Measurements from ENCODE around the gene TAS1R3. TPM values are rescaled to one million over a fixed set of nuclear protein-coding genes. Genes with fewer than 3 reads are reported as not detected.

TAS1R3 gene
- total RNA-seq, 2 donors from 2014 or later = 0.09 TPM; not detected in 1

DNA sequence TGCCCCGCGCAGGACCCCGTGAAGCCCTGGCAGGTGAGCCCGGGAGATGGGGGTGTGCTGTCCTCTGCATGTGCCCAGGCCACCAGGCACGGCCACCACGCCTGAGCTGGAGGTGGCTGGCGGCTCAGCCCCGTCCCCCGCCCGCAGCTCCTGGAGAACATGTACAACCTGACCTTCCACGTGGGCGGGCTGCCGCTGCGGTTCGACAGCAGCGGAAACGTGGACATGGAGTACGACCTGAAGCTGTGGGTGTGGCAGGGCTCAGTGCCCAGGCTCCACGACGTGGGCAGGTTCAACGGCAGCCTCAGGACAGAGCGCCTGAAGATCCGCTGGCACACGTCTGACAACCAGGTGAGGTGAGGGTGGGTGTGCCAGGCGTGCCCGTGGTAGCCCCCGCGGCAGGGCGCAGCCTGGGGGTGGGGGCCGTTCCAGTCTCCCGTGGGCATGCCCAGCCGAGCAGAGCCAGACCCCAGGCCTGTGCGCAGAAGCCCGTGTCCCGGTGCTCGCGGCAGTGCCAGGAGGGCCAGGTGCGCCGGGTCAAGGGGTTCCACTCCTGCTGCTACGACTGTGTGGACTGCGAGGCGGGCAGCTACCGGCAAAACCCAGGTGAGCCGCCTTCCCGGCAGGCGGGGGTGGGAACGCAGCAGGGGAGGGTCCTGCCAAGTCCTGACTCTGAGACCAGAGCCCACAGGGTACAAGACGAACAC is 1.8 kb downstream of the TAS1R3 start:
- no peak for DNase-seq (ENCODE audit: low spot score)
- intact Hi-C loops (cut with DNase I) = no loop called here

DNA sequence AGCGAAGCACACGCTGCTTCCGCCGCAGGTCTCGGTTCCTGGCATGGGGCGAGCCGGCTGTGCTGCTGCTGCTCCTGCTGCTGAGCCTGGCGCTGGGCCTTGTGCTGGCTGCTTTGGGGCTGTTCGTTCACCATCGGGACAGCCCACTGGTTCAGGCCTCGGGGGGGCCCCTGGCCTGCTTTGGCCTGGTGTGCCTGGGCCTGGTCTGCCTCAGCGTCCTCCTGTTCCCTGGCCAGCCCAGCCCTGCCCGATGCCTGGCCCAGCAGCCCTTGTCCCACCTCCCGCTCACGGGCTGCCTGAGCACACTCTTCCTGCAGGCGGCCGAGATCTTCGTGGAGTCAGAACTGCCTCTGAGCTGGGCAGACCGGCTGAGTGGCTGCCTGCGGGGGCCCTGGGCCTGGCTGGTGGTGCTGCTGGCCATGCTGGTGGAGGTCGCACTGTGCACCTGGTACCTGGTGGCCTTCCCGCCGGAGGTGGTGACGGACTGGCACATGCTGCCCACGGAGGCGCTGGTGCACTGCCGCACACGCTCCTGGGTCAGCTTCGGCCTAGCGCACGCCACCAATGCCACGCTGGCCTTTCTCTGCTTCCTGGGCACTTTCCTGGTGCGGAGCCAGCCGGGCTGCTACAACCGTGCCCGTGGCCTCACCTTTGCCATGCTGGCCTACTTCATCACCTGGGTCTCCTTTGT is 2.6 kb downstream of the TAS1R3 start:
- no peak for DNase-seq (ENCODE audit: low spot score)
- intact Hi-C loops (cut with DNase I) = no loop called here

DNA sequence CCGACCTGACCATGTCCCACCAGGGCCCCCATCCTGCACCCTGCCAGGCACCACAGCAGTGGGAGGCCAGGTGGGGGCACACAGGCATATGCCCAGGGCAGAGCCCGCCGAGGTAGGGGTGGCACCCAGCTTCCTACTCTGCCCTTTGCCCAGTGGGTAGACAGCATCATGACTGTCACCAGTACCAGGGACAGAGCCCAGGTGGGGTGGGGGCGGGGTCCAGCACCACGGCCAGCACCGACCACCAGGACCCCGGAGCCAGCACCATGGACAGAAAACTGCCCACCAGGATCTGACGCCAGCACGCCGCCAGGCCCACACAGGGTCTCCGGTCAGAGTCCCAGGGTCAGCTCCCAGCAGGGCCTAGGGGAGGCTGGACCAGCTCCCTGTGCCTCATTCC is 3.8 kb downstream of the TAS1R3 start:
- DNase-seq (ENCODE audit: low spot score) = no peak
- intact Hi-C loops (cut with DNase I) = no loop called here

DNA sequence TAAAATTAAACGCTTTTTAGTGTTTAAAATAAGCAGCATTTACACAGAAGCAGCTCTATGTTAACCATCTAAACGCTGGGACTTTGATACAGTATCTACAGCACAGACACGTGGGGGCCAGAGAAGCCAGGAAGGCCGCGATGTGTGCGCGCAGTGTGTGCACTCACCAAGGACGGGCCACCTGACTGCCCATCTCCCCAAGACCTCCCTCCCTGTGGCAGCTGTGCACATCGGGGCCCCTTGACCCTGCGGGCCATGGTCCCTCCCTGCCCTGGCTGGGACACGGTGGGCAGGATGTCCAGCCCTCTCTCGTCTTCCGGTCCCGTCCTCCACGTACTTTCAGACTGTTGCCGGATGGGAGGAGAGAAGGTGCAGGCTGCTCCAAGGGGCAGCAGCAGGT is 4.2 kb downstream of the TAS1R3 start:
- intact Hi-C loops (cut with DNase I) = no loop called here
- no peak for DNase-seq (ENCODE audit: low spot score)

DNA sequence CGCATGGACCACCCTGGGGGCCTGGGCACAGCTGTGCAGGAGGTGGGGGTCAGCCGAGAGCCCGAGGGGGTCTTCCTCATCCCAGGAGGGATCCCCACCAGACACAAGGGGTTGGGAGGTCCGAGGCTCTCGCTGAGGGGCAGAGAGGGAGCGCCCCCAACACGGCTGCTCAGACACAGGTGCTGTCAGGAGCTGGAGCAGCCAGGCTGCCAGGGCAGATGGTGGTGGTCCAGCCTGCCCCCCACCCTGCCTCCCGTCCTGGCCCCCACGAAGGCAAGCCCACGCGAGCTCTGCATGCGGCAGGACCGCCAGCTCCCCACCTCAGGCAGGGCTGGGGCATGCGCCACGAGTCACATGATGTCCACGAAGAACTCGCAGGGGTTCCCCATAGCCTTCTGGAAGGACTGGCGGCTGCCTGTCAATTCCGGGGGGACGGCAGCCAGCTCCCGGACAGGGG is 4.7 kb downstream of the TAS1R3 start:
- no peak for DNase-seq (ENCODE audit: low spot score)
- intact Hi-C loops (cut with DNase I) = no loop called here

DNA sequence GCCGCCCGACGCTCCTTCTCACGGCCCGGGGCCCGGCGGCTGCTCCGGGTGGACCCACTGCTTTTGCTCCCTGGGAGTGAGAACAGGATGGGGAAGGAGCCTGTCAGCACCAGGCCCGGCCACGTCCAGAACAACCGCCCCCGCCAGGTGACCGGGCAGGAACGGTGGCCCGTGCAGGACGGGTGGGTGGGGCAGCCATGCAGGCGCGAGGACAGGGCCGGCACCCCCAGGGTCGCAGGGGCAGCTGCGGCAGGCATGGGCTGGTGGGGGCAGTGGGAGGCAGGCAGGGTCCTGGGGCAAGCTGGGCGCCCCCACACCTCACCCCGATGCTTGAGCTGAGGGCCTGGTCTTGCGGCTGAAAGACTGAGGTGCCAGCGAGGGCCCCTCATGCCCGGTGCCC is 5.4 kb downstream of the TAS1R3 start:
- DNase-seq (ENCODE audit: low spot score) = no peak
- intact Hi-C loops (cut with DNase I) = no loop called here

DNA sequence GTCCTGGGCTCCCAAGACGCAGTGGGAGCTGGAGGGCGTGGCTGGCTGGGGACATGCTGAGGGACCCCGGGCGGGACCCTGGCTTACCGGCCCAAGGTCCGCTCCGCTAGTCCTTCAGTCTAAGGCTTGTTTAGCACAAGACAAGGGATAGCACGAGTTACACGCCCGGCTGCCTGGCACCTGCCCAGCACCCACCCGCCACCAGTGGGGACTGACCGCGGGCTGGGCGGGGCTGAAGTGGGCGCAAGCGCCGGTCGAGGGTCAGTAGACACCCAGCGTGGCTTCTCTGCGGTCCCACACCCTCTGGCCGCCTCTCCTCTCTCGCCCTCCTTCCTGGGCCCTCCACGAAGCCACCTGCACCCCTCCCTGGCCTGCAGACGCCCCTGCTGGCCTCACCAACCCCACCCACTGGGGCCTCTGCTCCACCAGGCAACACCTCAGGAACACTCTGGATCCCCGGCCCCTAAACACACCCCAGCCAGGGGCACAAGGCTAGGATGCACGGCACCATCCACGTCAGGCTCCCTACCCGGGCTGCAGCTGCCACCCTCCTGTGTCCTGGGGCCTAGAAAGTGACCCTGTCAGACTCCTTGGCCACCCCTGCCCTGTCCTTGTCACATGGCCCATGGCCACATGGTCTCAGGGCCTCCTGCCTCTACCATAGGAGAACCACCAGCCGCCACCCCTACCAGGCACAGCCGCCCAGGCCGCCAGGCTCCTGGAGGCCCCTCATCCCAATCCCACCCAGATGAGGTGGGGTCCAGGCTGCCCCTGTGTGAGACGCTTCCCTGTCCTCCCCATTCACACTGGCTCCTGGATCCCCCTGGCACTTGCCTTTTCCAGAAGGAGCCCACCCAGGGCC is 6.1 kb downstream of the TAS1R3 start:
- intact Hi-C loops (cut with DNase I) = no loop called here
- no peak for DNase-seq (ENCODE audit: low spot score)

DNA sequence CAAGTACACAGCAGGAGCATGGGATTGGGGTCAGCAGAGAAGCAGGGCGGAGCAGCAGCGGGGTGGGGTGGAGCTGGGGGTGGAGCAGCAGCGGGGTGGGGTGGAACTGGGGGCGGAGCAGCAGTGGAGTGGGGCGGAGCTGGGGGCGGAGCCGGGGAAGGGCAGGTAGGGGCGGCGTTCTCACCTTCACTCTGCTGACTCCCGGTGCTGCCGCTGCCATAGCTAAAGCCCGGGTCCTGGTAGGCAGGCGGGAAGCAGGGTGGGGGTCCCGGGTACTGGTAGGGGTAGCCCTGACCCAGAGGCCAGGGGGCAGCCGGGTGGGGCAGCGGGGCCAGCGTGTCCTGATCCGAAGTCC is 6.7 kb downstream of the TAS1R3 start:
- intact Hi-C loops (cut with DNase I) = no loop called here
- no peak for DNase-seq (ENCODE audit: low spot score)

DNA sequence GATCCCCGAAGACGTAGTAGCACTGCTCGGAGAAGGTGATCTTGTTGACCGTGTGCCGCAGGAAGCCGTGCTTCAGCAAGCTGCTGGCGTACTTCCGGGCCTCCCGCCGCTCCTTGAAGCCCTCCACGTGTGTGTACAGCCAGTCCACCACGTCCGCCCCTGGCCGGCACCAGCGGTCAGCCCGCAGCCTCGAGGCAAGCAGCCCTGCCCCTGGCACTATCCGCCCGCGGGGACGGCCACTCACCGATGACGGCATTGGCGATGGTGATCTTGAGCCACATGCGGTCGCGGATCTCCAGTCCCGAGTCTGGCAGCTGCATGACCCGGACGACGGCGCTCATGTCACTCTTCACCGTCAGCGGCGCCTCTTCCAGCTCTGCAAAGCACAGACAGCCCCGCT is 7.2 kb downstream of the TAS1R3 start:
- intact Hi-C loops (cut with DNase I) = no loop called here
- no peak for DNase-seq (ENCODE audit: low spot score)

DNA sequence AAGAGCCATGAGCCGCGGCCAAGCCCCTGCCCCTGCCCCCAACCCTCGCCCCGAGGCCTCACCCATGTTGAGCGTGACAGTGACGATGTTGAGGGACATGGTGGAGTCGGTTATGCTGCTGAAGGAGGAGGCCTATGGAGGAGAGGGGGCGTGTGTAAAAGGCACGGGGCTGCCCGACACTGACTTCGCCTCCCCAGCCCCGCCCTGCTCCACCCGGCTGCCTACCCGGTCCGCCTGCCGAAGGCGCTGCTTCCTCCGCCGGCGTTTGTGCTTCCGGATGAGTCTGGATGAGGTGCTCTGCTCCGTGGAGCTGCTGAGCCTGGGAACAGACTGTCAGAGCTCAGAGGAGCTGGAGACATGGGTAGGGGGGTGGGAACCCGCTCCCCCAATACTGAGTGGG is 9.1 kb downstream of the TAS1R3 start:
- intact Hi-C loops (cut with DNase I) = no loop called here
- no peak for DNase-seq (ENCODE audit: low spot score)

DNA sequence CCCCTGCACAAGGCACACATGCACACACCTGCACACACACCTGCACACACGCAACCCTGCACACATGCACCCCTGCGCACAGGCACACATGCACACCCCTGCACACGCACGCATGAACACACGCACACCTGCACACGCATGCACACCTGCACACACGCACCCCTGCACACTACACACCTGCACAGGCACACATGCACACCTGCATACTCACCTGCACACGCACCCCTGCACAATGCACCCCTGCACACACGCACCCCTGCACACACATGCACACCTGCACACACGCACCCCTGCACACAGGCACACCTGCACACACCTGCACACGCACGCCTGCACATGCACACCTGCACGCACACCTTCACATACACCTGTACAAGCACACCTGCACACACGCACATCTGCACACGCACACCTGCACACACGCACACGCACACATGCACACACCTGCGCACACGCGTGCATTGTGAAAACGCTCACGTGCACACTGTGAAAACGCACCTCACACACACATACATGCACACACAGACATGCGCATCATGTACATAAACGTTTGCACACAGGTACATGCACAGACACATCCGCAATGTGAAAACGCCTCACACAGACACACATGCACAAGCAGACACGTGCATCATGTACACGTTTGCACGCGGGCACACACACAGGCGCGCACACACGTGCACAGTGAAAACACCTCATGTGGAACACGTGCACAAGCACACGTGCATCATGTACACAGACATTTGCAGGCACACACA is 9.9 kb downstream of the TAS1R3 start:
- intact Hi-C loops (cut with DNase I) = no loop called here
- DNase-seq (ENCODE audit: low spot score) = no peak

DNA sequence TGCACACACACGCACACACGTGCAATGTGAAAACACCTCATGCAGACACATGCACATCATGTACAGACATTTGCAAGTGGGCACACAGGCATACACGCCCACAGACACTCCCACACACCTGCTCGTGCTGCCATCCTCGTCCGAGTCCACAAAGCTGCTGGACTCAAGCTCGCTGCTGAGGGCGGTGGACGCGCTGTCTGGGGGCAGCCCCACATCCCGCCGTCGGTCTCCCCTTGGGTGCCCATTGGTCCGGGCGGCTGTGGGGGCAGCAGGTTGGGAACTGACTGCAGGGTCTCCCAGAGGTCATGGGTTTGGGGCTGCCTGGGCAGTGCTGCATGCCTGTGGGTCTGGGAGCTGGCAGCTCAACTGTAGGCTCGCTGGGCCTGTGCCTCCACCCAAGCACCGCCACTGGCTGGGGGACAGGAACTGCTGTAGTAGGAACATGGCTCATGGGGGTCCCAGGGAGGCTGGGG is 10.5 kb downstream of the TAS1R3 start:
- DNase-seq (ENCODE audit: low spot score) = no peak
- intact Hi-C loops (cut with DNase I) = no loop called here

DNA sequence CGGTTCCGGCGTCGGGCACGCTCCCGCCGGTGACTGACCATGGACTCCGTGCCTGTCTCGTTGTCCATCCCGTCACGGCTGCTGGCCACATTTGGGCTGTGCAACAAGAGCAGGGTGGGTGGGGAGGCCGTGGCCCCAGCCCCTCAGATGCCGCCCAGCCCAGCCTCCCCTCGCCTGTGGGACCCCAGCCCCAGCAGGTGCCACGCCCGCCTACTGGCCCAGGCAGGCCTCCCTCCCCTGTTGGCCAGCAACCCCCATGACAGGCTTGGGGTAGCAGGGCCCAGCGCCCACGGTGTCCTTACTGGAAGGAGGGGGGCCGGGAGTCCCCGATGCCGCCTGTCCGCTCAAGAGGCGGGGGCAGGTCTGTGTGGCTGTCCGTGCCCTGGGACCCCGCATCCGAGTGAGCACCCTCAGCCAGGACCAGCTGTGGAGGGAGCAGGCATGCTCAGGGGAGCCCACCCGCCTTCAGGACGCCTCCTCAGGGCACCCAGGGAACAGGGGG is 11.0 kb downstream of the TAS1R3 start:
- no peak for DNase-seq (ENCODE audit: low spot score)
- intact Hi-C loops (cut with DNase I) = no loop called here

DNA sequence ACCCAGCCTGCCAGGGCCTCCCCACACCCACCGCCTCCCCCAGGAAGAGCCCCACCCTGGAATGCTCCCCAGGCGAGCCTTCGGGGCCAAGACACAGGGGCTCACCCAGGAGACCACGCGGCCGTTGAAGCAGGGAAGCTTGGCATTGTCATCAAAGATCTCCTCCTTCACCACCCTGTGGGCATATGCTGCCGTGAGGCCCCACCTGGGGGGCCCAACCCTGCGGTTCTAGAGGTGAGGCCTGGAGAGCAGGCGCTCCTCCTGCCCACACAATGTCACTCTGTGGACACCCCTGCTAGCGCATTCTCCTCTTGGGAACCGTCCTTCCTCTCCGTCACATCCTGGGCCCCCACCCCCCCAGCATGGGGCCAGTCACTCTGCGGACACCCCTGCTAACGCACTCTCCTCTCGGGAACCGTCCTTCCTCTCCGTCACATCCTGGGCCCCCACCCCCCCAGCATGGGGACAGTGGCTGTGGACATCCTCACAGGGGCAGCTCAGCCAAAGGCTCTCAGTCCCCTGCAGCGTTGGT is 11.6 kb downstream of the TAS1R3 start:
- intact Hi-C loops (cut with DNase I) = no loop called here
- DNase-seq (ENCODE audit: low spot score) = no peak

DNA sequence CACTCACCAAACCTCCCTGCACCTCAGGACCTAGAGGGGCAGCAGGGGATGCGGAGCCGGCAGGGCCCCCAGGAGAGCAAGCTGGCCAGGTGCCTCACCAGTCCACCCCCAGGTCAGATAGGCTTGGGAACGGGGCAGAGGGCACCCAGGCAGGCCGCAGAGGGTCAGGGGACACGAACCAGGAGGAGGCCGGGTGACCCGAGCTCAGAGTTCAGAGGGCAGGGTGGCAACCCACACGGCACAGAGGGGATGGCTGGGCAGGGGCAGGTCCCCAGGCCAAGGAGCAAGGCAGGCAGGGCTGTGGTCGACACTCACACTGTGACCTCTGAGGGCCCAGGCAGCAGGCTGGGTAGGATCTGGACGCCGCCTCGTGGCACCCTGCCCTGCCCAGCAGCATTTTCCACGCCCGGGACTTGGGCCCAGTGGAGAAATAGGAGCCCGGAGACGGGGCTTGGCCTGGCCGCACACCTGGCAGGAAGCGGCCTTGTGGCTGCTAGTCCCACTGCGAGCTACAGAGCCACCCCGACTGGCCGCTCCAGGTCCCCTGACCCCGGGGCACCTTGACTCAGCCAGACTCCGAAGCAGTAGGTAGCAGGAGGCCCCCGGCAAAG is 12.8 kb downstream of the TAS1R3 start:
- DNase-seq (ENCODE audit: low spot score) = no peak
- intact Hi-C loops (cut with DNase I) = no loop called here

DNA sequence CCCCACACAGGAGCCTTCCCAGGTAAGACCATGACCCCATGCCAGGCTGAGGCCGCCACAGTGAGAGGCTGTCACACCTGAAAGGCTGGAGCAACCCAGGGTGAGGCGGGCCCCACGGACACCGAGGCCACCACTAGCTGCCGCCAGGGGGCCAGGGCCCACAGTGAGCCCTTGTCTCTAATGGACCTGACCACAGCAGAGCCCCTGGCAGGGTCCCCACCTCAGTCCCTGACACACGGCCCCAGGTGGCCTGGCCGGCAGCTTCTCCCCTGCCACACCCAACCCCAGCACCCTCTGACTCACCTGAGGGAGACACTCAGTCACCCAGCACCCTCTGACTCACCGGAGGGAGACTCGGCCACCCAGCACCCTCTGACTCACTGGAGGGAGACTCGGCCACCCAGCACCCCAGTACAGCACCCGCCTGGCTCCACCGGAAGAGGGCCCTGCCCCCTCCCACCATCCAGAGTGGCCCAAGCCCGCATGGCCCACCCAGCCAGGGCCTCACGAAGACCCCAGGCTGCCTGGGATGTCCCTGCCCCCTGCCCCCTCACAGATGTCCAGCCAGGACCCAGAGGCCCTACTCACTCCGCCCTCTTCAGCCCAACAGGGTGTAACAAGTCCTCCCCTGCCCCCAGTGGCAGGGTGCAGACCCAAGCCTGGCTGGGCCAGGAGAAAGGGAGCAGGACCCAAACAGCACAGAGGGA is 13.7 kb downstream of the TAS1R3 start:
- intact Hi-C loops (cut with DNase I) = loop anchor here in 1 of 2 donors (5.0 kb wide), 1 partner anchor 33 kb away; no protein-coding TSS in a partner anchor
- no peak for DNase-seq (ENCODE audit: low spot score)

DNA sequence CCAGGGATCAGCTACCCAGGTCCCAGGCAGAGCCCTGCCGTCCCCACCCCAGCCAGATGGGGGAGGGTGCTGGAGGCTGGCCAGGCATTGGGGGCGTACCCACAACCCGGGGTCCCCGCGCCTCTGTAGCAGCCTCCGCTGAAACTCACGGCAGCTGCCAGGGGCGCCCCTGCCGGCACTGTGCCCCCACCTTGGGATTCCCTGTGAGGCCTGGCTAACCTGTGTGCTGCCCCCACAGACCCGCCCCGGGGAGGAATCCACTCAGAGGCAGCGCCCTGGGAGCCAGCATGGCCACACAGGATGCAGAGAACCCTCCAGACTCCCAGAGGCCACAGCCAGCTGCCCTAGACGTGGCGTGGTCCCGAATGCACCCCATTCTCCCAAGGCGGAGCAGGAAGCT is 14.3 kb downstream of the TAS1R3 start:
- DNase-seq (ENCODE audit: low spot score) = no peak
- intact Hi-C loops (cut with DNase I) = loop anchor here in 1 of 2 donors (5.0 kb wide), 1 partner anchor 33 kb away; no protein-coding TSS in a partner anchor
